HG03060 (cell line): ENCODE data around the gene EPS8L1.
"Not testable (repeated sequence)": the region's sequence is repeated elsewhere in the genome, so short reads cannot be mapped to it uniquely, and the experiment has no call there.

Source experiments
- ATAC-seq: cut with Tn5 transposase; IDR thresholded peaks from one replicate; pipeline ENCODE4 v1.9.1; 2021; ENCODE audit warnings: low read depth, moderate number of reproducible peaks; ENCODE audit not compliant: unreplicated experiment

The EPS8L1 gene

DNA sequence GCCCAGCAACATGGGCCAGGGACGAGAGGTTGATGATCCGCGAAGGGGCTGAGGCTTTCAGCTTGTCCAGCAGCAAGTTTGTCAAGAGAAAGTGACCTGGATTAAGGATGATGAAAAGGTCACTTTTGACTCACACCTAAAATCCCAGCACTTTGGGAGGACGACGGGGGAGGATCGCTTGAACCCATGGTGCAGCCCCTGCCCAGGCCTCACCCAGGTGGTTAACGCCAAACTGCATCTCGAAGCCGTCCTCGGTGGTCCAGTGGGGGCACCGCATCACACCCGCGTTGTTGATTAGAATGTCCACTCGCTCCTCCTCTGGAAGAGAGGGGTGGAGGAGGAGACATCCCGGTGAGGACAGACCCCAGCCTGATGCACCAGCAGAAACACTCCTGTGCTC is 27.2 kb upstream of the EPS8L1 start:
- ATAC-seq: no peak

DNA sequence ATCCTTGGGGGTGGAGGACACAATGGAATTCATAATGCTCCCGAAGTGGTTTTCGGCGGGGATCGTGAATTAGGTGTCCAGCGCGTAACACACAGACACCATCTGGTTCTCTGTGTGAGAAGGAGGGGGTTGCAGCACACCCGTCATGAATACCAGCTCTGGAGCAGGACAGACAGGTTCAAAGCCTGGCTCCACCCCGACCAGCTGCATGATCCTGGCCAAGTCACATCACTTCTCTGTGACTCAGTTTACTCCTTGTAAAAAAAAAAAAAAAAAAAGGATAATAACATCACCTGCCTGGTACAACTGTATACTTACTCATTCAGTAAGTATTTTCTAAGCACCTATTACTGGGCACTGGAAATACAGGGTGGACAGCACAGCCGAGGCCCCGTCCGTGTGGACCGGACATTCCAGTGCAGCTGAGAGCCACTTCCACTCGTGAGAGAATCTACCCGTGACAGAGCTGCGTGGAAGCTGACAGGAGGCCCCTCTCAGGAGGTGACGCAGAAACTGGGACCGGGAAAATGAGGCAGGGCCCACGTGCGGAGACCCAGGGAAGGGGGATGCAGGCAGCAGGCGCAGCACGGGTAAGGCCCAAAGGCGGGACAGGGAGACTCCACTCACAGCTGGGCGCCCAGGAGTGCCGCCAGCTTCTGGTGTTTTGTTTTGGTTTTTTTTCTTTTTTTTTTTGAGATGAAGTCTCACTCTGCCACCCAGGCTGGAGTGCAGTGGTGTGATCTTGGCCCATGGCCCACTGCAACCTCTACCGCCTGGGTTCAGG is 24.7 kb upstream of the EPS8L1 start:
- no peak for ATAC-seq

DNA sequence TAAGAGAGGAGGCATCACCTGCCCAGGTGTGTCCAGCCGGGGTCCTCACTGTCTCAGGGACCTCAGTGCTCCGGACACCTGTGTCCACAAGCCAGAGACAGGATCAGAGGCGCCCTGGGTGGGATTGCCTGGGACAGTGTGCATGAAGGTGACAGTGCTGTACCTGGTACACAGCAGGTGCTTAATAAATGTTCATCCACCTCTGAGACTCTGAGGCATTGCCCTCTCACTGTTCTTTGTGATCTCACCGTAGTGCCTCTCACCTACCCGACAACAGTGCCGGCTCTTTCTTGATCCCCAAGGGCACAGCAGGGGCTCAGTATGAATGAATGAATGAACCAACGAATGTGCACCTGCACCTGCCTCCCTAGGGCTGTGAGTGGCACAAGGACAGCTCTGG is 21.9 kb upstream of the EPS8L1 start:
- ATAC-seq: no peak

DNA sequence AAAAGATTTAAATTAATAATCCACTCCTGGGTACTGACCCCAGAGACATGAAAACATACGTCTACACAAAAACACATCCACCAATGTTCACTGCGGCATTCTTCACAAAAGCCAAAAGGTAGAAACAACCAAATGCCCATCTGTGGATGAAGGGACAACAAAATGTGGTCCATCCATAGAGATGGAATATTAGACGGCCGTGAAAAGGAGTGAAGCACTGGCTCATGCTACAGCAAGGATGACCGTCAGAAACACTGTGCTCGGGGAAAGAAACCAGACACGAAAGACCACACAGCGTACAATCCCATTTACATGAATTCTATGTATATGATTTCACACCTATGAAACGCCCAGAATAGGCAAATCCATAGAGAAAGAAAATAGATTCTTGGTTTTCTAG is 18.8 kb upstream of the EPS8L1 start:
- ATAC-seq: no peak

DNA sequence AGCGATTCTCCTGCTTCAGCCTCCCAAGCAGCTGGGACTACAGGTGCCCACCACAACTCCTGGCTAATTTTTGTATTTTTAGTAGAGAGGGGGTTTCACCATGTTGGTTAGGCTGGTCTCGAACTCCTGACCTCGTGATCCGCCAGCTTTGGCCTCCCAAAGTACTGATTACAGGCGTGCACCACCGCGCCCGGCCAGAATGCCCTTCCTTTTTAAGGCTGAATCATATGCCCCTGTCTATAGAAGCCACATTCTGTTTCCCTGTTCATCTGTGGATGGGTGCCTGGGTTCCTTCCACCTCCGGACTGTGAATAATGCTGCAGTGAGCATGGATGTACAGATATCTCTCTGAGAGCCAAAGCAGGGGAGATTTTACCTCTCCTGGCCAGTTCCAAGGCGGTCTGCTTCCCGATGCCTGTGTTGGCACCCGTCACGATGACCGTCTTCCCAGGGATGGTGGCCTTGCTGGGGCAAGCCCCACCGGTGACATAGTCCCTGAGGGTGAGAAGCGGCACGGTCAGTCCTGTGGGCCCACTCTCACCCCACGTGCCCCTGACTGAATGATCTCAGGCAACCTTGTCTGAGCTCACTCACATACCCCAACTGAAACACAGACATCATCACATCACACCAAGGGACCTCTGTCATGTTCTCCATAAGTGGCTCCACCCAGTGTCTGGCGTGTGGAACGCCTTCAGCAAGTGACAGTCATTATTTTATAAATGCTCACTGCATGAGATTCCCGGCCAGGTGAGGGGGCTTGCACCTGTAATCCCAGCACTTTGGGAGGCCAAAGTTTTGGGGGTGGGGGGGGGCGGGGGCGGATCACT is 16.7 kb upstream of the EPS8L1 start:
- ATAC-seq: no peak

DNA sequence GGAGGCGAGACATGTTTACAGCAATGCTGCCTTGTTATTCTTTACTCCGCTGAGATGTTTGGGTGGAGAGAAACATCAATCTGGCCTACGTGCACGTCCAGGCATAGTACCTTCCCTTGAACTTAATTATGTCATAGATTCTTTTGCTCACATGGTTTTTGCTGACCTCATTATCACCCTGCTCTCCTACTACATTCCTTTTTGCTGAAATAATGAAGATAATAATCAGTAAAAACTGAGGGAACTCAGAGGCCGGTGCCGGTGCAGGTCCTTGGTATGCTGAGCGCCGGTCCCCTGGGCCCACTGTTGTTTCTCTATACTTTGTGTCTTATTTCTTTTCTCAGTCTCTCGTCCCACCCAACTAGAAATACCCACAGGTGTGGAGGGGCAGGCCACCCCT is 15.4 kb upstream of the EPS8L1 start:
- ATAC-seq: not testable (repeated sequence)

DNA sequence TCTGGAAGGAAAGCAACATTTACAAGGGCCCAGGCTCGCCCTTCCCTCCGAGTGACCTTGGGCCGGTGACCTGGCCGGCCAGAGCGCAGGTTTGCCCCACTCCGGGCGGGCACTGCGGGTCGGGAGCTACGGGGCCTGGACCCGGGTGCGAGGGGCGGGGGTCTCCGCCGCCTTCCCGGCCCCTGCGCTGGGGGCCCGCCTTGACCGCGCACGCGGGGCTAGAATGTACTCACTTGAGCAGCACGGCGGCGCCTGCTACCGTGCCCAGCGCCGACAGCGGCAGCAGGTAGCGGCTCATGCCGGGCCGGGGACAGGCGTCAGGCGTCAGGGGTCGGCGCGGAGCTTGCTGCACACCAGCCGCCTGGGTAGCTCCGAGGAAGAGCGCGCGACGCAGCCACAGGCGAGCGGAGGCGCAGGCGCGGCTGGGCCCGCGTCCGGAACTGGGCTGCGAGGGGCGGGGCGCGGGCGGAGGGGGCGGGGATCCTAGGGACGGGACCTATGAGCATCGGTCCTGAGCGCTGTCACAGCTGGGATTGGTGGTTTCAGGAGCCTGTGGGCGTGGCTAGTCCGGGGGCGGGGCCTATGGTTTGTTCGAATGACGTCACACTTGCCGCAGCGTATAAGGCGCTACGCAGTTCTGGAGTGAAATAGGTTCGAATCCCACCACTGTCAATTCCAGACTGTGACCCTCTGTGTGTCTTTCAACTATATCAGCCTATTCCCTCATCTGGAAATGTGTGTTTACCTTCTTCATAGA is 12.8 kb upstream of the EPS8L1 start, which contains the start of gene RDH13:
RDH13 (minus strand) TSS at position 414 of the 757 bp plus-strand sequence; CDS start at position 298, 116 bp downstream.
- no peak for ATAC-seq

DNA sequence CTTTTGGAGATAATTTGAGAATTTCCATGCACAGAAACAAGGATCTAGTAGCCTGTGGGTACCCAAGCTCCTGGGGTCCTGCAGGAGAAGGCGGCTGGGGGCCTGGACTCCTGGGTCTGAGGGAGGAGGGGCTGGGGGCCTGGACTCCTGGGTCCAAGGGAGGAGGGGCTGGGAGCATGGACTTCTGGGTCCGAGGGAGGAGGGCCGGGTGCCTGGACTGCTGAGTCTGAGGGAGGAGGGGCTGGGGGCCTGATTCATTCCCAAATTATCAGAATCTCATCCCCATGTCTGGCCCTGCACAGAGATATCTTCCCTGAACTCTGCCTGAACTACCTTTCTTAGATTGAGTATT is 12.2 kb upstream of the EPS8L1 start:
- ATAC-seq: no peak

DNA sequence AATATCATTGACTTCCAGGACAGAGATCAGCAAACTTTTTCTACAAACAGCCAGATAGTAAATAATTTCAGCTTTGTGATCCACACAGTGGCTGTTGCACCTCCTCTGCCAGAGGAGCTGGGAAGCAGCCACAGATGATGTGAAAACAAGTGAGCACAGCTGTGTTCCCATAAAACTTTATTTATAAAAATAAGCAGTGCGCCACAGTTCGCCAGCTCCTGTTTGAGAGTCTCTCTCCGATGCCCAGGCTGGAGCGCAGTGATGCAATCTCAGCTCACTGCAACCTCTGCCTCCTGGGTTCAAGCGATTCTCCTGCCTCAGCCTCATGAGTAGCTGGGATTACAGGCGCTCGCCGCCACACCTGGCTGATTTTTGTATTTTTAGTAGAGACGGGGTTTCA is 10.2 kb upstream of the EPS8L1 start:
- not testable (repeated sequence) for ATAC-seq

DNA sequence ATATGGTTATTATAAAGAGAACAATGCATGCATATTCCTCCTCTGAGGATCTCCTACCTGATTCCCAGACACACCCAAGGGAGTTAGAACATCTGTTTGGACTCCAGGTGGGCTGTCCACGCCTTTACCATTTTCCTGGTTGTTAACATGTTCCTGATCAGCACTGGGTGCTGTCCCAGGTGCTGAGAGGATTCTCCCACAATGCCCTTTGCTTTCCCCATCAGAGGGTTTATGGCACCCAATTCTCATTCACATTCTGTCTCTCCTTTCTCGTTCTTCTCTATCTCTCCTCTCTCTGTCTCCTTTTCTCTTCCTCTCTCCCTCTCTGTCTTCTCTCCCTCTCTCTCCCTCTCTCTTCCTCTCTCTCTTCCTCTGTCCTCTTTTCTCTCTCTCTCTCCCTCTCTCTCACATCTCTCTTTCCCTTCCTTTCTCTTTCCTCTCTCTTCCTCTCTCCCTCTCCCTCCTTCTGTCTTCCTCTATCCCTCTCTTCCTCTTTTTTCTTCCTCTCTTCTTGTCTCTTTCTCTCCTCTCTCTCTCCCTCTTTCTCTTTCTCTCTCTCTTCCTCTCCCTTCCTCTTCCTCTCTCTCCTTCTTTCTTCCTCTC is 9.5 kb upstream of the EPS8L1 start:
- no peak for ATAC-seq

DNA sequence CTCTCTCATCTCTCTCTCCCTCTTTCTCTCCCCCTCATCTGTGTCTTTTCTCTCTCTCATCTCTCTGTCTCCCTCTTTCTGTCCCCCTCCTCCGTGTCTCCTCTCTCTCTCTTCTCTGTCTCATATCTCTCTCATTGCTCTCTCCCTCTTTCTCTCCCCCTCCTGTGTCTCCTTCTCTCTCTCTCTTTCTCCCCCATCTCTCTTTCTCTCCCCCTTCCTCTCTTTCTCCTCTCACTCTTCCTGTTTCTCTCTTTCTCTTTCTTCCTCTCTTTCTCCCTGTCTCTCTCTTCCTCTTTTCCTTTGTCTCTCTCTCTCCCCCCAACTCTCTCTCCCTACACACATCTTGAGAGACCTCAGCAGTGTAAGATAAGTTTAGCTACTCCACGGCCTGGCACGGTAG is 7.8 kb upstream of the EPS8L1 start:
- no peak for ATAC-seq

DNA sequence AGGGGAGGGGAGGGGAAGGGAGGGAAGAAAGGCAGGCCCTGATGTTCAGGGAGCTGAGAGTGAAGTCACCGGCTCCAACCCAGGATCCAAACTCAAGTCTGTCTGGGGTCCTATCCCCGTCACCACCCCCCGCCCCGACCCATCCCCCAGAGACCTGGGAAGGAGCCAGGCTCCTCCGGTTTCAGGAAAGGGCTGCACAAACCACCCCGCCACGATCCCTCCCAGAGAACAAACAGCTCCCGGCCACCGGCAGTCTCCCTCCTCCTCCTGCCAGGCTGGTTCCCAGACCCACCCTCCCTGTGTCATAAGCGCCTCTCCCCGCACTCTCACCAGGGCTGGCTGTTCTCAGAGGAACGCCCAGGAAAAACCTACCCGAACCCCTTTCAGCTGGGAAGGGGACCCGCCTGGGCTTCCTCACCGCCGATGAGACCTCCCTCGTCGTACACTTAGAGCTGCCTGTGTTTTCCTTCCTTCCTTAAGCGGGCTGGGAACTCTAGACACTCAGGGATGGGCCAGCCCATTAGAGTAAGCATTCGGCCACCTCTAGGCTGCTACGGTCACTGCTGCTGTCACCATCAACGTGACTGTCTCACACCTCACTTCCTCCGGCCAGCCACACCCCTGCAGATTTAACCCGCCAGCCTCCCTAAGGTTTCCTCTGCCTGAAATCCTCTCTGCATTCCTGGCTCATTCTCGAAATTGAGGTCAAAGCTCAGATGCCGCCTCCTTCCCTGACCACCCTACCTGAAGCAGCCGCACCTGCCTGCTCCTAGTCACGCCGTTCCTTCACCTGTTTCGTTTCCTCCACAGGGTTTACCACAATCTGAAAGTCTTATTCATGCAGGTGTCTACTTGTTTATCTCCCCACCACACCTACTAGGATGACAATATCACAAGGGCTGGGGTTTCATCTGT is 6.5 kb upstream of the EPS8L1 start:
- ATAC-seq: no peak

DNA sequence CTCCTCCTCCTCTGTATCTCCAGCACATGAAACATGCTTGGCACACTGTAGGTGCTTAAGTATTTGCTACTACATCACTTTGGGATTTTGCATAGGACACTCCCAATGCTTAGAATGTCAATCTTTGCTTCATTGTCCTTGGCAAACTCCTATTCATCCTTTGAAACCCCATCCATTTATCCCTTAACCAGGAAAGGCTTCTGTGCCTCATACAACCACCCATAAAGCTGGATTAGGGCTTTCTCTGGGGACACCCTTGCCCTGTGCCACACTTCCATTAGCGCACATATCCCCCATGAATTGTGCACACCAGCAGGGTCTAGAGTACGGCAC is 5.8 kb upstream of the EPS8L1 start:
- ATAC-seq: no peak

DNA sequence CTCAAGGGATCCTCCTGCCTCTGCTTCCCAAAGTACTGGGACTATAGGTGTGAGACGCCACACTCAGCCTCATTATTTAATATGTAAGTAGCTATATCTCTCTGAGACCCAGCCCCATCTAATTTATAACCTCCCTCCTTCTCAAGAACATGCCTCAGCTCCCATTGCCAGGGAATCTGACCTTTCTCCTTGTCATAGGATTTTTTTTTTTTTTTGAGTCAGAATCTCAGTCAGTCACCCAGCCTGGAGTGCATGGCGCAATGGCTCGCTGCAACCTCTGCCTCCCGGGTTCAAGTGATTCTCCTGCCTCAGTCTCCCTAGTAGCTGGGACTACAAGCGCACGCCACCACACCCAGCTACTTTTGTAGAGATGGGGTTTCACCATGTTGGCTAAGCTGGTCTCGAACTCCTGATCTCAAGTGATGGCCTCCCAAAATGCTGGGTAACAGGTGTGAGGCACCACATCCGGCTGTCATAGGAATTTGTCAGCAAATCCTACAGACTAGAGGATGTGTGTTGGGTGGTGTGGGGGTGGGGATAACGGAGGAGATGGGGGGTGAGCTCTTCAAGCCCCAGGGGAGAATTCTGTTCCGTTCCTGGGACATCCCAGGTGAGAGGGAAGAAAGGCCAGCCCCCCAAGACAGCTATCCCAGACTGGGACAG is 5.1 kb upstream of the EPS8L1 start:
- no peak for ATAC-seq

DNA sequence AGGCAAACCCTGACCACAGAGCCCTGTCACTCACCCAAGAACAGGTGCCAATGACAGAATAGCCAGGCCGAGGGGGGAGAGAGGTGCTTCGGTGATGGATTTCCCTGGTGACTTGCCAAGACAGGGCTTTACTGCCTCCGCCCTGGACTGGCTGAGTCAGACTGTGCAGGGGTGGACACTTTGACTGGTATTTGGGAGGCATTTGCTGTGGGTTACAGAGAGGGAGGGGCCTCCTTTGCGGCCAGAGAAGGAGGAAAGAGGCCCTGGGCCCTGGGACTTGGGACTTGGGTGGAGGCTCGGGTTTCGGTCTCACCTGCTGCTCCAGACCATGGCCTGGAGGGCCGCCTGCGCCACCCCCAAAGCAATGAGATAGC is 4.6 kb upstream of the EPS8L1 start:
- no peak for ATAC-seq

DNA sequence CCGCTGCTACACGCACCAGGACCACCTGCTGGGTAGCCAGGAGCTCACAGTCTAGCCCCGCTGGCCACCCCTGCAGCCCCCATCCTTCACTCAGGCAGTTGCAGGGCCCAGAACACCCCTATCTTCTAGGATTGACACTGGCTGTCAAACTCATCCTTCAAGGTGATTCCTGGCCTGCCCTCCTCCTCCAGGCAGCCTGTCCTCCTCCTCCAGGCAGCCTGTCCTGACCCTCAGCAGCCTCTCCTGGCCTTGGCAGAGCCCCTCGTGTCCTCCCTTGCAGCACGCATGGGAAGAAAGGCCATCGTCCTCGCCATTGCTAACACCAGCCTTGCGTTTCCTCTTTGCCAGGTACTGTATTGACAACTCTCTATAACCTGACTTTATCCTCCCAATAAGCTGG is 3.8 kb upstream of the EPS8L1 start:
- no peak for ATAC-seq

DNA sequence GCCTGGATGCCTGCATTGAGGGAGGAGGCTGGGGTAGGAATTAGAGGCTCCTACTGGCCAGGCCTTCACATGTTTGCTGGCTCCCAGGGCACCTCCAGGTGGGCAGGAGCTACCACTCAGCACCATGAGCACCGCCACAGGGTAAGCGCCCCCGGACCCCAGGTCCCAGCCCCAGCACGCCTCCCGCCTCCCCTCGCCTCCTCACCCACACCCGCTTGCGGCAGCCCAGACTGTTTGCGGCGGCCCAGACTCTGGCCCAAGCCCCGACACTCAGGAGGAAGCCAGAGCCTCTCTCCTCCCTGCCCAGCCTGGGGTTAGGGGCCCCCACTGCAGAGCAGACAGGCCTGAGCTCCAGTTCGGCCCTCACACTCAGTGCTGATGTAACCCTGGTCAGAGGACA is 652 bp downstream of the EPS8L1 start:
- no peak for ATAC-seq

DNA sequence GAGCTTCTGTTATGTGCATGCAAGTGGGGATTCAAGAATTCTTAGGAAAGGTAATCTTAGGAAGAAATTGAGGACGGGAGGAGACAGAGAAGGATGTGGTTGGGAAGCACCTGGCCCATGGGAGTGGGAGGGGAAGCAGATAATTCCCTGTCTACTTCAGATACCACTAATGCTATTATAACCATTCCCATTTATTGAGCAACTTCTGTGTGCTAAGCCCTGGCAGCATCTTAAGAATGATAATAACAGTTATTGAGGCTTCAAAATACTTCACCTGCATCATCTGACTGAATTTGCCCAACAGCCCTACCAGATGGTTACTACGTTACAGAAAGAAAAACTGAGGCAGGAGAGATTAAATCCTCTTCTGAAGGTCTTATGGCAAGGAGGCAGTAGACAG is 1.4 kb downstream of the EPS8L1 start:
- ATAC-seq: no peak

DNA sequence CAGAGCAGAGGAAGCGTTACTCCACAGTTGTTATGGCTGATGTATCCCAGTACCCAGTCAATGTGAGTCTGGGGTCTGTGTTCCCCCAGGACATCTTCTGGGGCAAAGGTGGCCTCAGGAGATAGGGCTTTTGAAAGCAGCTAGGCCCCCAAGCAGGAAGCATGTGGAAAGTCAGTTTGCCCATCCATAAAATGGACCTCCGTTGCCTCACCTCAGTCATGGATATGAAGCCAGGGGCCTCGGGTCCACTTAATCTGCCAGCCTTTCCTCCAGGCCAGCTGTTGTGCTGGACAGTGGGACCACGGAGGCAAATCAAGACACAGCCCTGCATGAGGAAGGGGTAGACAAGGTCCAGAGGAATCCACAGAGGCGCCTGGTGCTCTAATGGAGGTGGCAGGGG is 3.3 kb downstream of the EPS8L1 start:
- ATAC-seq: no peak
